OCI-LY3 (cell line): ENCODE data around the gene CRCP.

Experiments
- CTCF ChIP-seq: fragments of 200-600, 300-600 bp; sonication (generic); IDR thresholded peaks from 2 replicates; pipeline ENCODE4 v1.5.1; 2014; ENCODE audit warnings: antibody characterized with exemption, low read length, low read depth
- EZH2phosphoT487 ChIP-seq: fragments of 200-600 bp; shearing (Covaris generic); IDR thresholded peaks from 2 replicates; pipeline ENCODE4 v1.6.1; 2018; ENCODE audit warnings: antibody characterized with exemption, mixed run types, low read depth

- peak; percentile 23; the same call in 1 of the 2 replicates for TF ChIP-seq CTCF
- no peak for TF ChIP-seq EZH2phosphoT487
Measured at GRCh38 chr7:66075590-66076461, 38.8 kb upstream of the CRCP start, which contains the start of gene ASL.
